Measurements from ENCODE around the gene GDI2. TPM values are rescaled to one million over a fixed set of nuclear protein-coding genes. Genes with fewer than 3 reads are reported as not detected.

GDI2 gene
- total and polyA plus RNA-seq, 9 of the 15 experiments (the other 6 are each of a cell fraction or from before 2014, with no cell fraction given): 262 to 424 (median 287) TPM

GRCh38 chr10:5813341-5814109 is at the start of gene GDI2 (continued):
- TF ChIP-seq ID3 (CRISPR knock-in tag; IDR thresholded peaks at IDR 0.05) (no peak), ID3 (tag; IDR thresholded peaks at IDR 0.05) (peak; percentile 82; the same call in 1 of the 2 replicates), CHD7 (IDR thresholded peaks at IDR 0.05; ENCODE audit: low read depth, low read length) (no peak), CUX1 (CRISPR knock-in tag; IDR thresholded peaks at IDR 0.05) (no peak), DDX20 (tag; IDR thresholded peaks at IDR 0.05; ENCODE audit: low read depth) (no peak), SRSF9 (IDR thresholded peaks at IDR 0.05; ENCODE audit: borderline replicate concordance, low read depth, low read length) (no peak), ARID3A (IDR thresholded peaks at IDR 0.05; ENCODE audit: borderline replicate concordance, low read depth, low read length) (no peak)

All from K562 (cell line).